ENCODE measurements around the gene TUBGCP3.

DNA sequence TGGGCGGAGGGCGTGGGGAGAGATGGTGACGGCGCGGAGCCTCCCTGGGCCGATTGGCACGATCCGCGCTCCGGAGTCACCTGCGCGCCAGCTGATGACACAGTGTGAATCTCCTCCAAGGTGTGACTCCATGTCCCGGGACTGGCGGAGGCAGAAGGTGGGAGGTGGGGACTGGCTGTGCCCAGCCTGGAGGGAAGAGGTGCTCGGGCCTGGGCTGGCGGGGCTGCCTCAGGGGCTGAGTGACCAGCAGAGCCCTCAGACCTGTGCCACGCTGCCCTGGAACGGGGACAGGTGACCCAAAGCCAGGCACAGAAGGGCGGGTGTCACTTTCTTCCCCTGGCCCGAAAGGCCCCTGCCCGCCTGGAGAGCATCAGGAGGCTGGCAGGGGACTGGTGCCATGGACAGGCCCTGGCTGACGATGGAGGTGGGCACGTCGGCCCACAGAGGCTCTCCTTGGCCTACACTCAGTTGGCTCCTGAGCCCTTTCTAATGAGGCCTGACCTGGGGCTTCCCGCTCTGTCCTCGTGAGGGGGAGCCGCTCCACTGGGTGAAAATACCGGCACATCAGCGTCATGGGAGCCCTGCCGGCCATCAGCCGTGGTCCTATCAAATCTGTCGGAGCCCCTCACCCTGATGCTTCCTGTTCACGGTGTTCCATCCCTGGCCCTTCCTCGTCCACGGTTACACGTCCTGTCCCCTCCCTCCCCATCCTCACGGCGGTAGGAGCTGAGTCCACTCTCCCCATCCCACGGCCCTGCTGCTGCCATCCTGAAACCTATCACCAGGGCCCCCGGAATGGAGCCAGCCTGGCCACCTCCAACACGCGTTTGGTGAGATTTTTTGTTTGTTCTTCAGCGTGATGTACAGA, 136.2 kb downstream of the TUBGCP3 start:
- TF ChIP-seq POLR2AphosphoS5 (IDR thresholded peaks at IDR 0.05) (no peak), POLR2A (IDR thresholded peaks at IDR 0.05) (no peak)
